ENCODE measurements around the gene FBRS.
"Not testable (repeated sequence)": the region's sequence is repeated elsewhere in the genome, so short reads cannot be mapped to it uniquely, and the experiment has no call there.

FBRS gene

DNA sequence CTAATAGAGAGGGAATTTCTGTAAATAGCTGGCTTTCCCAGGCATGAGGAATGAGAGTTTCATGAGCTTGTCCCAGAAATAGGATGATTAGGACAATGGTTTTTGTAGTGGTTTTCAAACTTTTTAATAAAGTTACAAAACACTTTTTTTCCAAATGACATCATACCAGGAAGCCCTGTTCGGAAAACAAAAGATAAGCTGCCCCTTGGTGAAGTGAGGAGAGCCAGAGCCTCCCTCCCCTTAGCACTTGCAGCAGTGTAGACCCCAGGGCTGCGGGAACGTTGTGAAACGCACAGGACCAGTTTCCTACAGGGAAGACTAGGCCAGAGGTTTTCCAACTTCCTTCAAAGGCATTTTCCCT is 7.6 kb downstream of the FBRS start:
- DNase-seq: no peak

DNA sequence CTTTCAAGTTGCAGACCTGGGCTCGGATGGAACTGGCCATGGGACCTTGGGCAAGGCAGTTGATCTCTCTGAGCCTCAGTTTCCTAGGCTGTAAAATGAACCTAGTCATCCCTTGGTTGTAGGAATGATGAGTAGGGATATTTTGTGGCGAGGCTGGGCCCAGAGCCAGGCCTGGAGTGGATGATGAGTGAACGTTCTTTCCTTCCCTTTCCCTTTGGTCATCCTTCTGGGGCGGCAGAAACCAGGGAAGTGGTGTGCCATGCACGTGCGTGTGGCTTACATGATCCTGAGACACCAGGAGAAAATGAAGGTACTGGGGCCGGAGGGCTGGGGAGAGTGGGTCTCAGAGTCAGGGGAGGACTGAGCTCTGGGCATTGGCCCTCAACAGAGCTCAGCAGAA is 8.4 kb downstream of the FBRS start:
- no peak for DNase-seq

- no peak for DNase-seq
Measured at GRCh38 chr16:30667361-30667905, 9.2 kb downstream of the FBRS start.

DNA sequence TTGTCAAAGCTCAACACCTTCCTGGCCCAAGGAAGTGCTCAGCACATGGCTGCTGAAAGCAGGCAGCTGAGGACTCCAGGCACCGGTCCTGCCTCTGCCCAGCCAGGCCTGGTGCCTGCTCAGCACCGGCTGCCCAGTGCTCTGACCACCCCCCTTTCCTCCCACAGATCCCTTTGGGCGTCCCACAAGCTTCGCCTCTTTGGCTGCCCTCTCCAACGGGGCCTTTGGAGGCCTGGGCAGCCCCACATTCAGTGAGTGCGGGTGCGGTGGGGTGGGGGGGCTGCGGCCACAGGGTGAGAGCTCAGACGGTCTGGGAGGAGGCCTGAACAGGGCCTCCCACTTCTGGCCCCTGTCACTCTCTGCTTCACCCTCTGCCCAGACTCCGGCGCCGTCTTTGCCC is 10.2 kb downstream of the FBRS start:
- DNase-seq: no peak

DNA sequence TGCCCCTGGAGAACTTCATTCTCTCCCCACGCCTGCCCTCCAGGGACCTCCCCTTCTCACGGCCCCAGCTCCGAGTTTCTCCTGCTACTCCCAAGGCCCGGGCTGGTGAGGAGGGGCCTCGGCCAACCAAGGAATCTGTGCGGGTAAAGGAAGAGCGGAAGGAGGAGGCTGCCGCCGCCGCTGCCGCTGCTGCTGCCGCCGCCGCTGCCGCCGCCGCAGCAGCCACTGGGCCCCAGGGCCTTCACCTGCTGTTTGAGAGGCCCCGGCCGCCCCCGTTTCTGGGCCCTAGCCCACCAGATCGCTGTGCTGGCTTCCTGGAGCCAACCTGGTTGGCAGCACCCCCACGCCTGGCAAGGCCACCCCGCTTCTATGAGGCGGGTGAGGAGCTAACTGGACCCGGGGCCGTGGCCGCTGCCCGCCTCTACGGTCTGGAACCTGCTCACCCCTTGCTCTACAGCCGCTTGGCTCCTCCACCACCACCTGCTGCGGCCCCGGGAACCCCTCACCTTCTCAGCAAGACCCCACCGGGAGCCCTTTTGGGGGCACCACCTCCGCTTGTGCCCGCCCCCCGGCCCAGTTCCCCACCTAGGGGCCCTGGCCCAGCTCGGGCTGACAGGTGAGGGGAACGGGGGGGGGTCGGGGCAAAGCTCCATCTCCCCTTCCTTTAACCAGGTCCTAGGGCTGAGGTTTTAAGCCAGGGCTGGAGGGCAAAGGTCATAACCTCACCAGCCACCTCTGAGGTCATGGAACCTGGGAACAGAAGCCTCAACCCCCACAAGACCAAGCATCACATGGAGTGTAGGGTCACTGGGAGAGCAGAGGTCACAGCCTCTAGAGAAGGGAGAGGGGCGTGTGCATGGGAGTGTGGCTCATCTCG is 11.0 kb downstream of the FBRS start:
- DNase-seq: no peak

GRCh38 chr16:30669903-30670824 is 11.9 kb downstream of the FBRS start:
- DNase-seq: no peak

GRCh38 chr16:30675143-30675542 is 16.9 kb downstream of the FBRS start:
- DNase-seq: no peak

DNA sequence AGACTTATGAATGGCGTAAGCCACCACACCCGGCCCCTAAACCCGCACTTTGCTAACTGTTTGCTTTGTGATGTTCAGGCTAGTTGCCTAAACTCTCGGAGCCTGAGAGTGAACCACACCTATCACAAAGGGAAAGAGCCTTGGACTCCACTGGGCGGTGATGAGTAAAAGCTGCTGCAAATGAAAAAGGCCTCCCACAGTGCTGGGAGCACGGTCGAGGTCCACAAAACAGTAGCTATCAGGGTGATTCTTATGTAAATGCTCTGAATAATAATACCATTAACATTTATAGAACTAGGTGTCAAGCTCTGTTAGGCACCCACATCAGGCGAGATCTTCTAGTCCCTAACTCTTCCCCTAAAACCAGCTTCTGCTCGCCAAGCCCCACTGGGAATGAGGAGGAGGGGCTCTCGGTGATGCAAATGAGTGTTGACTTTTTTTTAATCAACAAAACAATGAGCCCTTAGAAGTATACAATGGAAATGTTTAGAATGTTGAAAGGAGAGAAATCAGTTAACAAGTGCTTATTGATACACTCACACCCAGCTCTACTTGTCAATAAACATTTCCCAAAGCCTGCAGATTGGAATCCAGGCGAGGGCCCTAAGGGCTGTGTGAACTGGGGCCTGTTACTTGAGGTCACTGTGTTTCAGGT is 19.8 kb downstream of the FBRS start:
- DNase-seq: no peak

GRCh38 chr16:30678586-30678970 is 20.3 kb downstream of the FBRS start:
- no peak for DNase-seq

GRCh38 chr16:30680326-30680725 is 22.1 kb downstream of the FBRS start:
- DNase-seq: no peak

DNA sequence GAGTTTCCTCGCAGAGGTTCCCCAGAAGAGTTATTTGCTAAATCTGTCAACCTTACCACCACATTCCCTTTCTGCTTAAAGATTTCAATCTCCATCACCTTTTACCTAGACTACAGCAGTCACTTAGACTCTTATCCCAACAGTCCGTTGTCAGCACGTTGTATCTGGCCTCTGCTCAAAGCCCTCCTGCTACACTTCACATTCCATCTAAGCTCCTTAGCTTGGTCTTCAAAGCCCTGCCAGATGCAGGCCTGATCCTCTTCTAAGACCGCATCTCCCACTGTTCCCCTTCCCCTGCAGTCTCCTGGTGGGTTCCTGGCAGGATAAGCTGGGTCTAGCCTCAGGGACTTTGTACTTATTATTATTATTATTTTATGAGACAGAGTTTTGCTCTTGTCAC is 30.5 kb downstream of the FBRS start:
- DNase-seq: no peak

GRCh38 chr16:30691907-30692306 is 33.7 kb downstream of the FBRS start:
- DNase-seq: no peak

GRCh38 chr16:30692396-30693064 is 34.3 kb downstream of the FBRS start:
- DNase-seq: no peak

DNA sequence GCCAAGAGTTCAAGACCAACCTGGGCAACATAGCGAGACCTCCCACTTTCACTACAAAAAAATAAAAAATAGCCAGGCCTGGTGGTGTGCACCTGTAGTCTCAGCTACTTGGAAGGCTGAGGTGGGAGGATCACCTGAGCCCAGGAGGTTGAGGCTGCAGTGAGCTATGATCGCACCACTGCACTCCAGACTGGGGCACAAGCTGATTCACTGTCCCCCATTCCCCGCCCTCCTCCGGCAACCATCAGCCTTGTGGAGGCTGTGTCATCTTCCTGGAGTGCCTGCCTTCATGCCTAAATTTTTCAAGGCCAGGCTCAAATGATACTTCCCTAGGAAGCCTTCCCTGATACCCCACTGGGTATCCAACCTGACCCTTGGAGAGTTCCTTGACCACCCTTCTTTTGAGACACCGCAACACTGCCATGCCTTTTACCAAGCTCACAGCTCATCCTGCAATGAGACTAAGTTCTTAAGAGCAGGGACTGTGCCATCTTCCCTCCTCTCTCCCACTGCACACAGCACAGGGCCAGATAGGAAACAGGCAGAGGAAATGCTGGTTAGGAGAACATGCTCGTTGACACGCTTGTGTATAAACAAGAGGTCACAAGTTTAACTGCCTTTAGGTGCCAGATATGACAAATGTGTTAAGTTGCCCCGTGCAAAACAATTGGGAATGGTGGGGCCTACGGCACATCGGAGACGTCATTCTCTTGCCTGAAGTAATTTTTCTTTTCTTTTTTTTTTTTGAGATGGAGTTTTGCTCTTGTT is 36.9 kb downstream of the FBRS start:
- no peak for DNase-seq

- DNase-seq: not testable (repeated sequence)
Measured at GRCh38 chr16:30696646-30697045, 38.4 kb downstream of the FBRS start.

GRCh38 chr16:30697264-30698138 is 39.3 kb downstream of the FBRS start:
- no peak for DNase-seq

DNA sequence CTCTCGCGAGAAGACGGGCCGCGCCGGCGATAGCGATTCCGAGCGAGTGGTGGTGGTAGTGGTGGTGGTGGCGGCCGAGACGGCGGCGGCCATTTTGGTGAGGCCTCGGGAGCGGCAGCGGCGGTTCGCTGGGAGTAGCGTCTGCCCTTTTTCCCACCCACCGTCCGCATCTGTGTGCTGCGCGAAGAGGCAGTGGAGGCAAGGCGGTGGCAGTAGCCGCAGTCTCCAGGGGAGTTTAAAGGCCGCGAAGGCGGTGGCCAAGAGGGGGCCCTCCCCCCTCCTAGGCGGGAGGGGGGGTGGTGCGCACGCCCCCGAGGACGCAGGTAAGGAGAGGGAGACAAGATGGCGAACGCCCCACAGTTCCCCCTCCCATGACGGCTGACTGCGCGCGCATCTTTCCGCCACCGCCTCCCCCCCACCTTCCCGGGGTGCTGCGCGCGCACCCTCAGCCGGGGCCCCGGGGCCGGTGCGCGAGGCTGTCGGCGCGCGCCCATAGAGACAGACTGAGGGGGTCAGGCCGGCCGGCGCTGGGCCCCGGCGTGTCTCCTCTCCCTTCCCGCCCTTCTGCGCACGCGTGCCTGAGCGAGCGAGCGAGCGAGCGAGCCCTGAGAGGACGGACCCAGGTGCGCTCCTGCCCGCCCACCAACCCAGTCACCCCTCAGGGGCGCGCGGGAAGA is 40.0 kb downstream of the FBRS start:
- DNase-seq: peak; percentile 99

GRCh38 chr16:30698816-30699614 is 40.8 kb downstream of the FBRS start, which contains the start of gene SRCAP:
SRCAP (plus strand) TSS chr16:30699171; CDS start chr16:30700825, 1,654 bp downstream.
- peak; percentile 89 for DNase-seq

DNA sequence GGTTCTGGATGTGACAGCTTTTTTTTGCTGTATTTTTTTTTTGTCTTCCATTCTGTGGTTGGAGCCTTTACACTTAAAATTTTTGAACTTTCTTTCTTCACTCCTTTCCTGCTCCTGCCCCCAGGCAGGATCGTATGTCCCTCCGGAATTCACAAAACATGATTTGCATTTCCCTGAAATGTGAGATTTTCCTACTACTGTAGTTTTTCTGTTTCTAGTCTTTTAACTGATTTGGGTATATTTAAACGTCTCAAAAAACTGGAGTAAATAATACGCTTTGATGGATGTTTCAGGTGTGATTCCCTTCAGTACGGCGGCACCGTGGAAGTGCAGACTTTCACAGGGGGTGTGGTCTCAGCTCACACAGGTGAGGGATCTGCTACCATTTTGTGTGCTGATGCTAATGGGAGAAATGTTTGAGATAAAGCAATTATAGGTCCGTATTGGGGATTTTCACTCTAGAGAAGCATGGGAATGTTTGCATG is 41.4 kb downstream of the FBRS start:
- DNase-seq: no peak
